Measurements from ENCODE around the gene HSFY2.
"Not testable (repeated sequence)": the region's sequence is repeated elsewhere in the genome, so short reads cannot be mapped to it uniquely, and the experiment has no call there.

The HSFY2 gene

DNA sequence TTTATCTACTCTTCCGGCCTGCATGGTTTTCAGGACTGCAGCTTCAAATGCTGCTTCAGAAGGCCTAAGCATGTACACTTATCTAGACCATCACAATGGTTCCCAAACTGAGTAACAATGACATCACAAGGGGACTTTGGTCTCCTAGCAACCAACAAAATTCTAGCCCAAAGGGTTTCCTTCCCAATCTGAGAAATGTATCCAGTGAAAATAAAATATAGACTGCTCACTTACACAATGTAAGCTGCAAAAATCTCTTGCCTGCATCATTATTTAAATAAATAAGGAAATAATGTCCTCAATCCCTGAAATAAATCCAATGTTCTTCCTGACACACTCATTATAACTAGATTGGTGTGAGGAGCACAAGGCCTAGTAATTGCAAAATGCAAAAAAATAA, at the start of gene HSFY2:
Gene HSFY2 (minus strand): TSS at position 101 of the 400 bp plus-strand sequence. CDS start 117 bp downstream, outside the sequence.
- not testable (repeated sequence) for DNase-seq

GRCh38 chrY:18815751-18816150, 42.2 kb upstream of the HSFY2 start:
- not testable (repeated sequence) for DNase-seq

- not testable (repeated sequence) for DNase-seq
Measured at GRCh38 chrY:18788757-18789406, 15.3 kb upstream of the HSFY2 start.

GRCh38 chrY:18754077-18754476, 19.5 kb downstream of the HSFY2 start:
- not testable (repeated sequence) for DNase-seq

DNA sequence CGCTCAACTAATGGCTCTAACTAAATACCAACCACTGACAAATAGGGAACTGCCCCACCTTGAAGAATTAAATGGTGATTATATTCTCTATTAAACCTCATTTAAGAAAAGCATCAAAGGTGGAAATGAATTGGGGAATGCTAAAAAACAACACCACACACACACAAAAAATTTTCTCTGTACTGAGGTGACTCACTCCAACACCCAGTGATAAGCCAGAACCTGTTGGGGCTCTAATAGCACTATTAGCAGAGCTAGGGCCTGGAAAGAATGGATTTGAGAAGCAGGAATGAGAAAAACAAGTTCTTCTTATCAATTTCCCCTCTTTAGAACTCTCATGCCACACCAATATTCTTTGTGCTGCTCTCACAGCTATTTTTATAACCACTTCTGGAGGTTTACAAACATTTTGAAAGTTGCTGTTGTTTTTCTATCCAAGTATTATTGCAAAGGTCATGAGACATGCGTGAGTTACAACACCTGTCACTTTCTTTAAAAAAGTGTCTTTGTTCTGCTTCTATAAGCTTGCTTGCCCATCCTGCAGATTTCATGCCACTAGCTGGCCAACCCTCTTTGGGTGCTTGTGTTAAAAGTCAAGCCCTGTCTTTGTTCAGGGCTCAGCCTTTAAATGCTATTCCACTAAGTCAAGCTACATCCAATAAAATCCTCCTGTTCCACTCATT, 20.3 kb downstream of the HSFY2 start:
- not testable (repeated sequence) for DNase-seq

GRCh38 chrY:18723714-18724113, 49.8 kb downstream of the HSFY2 start:
- DNase-seq = not testable (repeated sequence)

All from activated CD4-positive, alpha-beta T cell treated with anti-CD3 and anti-CD28 coated beads, Interleukin-2, amount 50 U/mL, for 4 hours (primary cell).